A549 treated with ZK216348 at 1 μM for 4 hours (cell line): Measurements from ENCODE around the gene NR2F1-AS1. TPM values are rescaled to one million over a fixed set of nuclear protein-coding genes. Genes with fewer than 3 reads are reported as not detected.

Source experiments
- total RNA-seq: library from RNA; stranded (reverse); fragments of 200-300 nt; extraction: Qiagen RNA extraction; gene quantifications from 5 replicates; pipeline ENCODE4 v1.2.3, GENCODE V29; 2022; ENCODE audit warnings: low read depth

The NR2F1-AS1 gene
- total RNA-seq: 2.9 to 4.6 TPM (median 4.1 TPM) in 5 replicates

DNA sequence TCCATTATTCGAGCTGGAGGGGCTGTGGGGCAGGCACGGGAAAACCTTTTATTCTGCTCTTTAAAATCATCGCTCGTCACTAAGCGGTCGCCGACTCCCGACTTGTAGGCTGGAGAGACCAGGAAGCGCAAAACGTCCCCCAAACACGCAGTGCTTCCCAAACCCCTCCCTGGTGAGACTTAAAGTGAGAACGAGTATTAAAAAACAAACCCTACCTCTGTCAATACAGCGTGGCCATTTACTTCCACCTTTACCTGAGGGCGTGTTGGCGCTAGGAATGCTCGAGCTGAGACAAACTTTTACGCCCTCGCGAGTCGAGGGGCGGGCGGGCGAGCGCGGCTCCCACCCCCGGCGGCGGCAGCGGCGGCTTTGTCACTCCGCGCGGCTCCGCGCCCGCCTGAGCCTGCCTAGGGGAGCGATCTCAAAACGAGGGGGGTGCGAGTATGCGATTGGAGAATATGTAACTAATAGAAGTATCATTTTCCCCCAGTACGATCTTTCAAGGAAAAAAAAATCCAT lies at the start of gene NR2F1-AS1:
Gene NR2F1-AS1 (minus strand): TSS at position 293 of the 519 bp plus-strand sequence.

DNA sequence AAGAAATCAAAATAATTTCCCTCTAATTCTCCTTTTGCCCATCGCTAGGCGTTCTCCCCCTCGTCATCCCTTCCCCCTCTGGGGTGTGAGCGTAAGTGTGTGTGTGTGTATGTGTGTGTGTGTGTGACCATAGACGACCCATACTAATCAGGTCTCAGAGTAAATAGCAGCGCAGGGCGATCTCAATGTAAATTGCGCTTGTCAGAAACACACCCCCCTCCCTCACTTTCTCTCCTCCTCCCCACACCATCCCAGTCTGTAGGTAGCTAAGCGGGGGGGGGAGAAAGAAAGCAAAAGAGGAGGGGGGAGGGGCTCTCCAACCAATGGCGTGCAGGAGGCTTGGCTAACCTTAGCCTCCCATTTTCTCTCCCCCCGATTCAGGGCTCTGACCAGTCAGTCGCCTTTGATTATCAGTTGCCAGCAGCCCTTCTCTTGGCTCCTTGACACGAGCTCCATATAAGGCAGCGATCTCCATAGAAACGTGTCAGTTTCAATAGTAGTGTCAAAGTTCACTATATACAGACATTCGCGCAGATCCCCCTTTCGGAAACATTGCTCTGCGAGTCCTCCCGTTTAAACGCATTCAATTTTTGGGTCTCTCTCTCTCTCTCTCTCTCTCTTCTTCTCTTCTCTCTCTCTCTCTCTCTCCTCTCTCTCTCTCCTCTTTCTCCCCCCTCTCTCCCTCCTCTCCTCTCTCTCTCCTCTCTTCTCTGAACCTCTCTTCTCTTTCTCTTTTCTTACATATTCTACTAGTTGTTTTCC lies 1.8 kb upstream of the NR2F1-AS1 start, which contains the start of gene NR2F1:
Gene NR2F1 (plus strand): TSS at position 546 of the 762 bp plus-strand sequence. CDS start 1,802 bp downstream, outside the sequence.

Other genes with a start within 250 kb of the NR2F1-AS1 start
- 3.6 to 5.3 TPM (median 4.4 TPM) in 5 replicates for gene NR2F1, start 2.0 kb upstream of the NR2F1-AS1 start, total RNA-seq
- 0.04 TPM in 1 of 5 replicates, not detected in the others for gene POU5F2, start 160.4 kb upstream of the NR2F1-AS1 start, total RNA-seq